HCT116 (cell line): ENCODE results near the gene PTGR3. TPM values are rescaled to one million over a fixed set of nuclear protein-coding genes. Genes with fewer than 3 reads are reported as not detected.

Source experiments
- ATAC-seq: fragments of 200-7000 bp; cut with Tn5 transposase; 2 replicates; pipeline ENCODE4 v1.9.1; 2020; ENCODE audit warnings: mild to moderate bottlenecking, moderate library complexity
- BruUV-seq: library from RNA; stranded (reverse); fragments of 400-500 nt; replicated peaks from 2 replicates; lab custom pipeline; 2021; lab: Mats Ljungman, UMichigan
- CTCF ChIA-PET: fragments of 300-600 bp; sonication (Branson Sonifier 250); formaldehyde crosslinking; loops from one replicate; lab custom pipeline; 2021; ENCODE audit warnings: antibody characterized with exemption; lab: Charles Lee
- POLR2A ChIA-PET: fragments of 300-600, 350-600 bp; sonication (Branson Sonifier 250); formaldehyde crosslinking; loops from one replicate; lab custom pipeline; 2021; ENCODE audit warnings: antibody characterized with exemption; lab: Charles Lee
- RAD21 ChIA-PET, 2 experiments: fragments of 300-600 bp; sonication (Branson Sonifier 250); formaldehyde crosslinking; loops; one replicate each; lab custom pipeline; 2023; ENCODE audit warnings: low total read pairs in 2 of 2; ENCODE audit not compliant: uncharacterized antibody in 2 of 2, unreplicated experiment in 2 of 2, low non-redundant PET in 1 of 2; lab: Charles Lee
- DNase-seq: peaks from one replicate; pipeline ENCODE4 v3.0.0-alpha.2; 2010; ENCODE audit warnings: low read depth, low spot score
- H2AFZ ChIP-seq: fragments of 200-600 bp; shearing (Covaris generic), sonication (generic); 2 replicates; pipeline ENCODE4 v1.6.1; 2017; ENCODE audit warnings: low read depth, mixed run types, mixed read lengths, antibody characterized with exemption, low read length; ENCODE audit not compliant: poor library complexity, severe bottlenecking
- H3K27ac ChIP-seq: 2 replicates; pipeline ENCODE4 v1.5.1; 2012; ENCODE audit warnings: low read depth, low read length
- H3K27me3 ChIP-seq: fragments of 200-600 bp; sonication (generic); 2 replicates; pipeline ENCODE4 v1.6.1; 2016; ENCODE audit warnings: mixed run types, low read length, mixed read lengths; ENCODE audit not compliant: insufficient read depth
- H3K36me3 ChIP-seq, 2 experiments: fragments of 200-500 bp in 1 of 2; fragments of 200-600 bp in 1 of 2; sonication (Bioruptor generic) in 1 of 2; sonication (generic) in 1 of 2; 2 replicates each; pipeline versions ENCODE4 v1.5.1 to v1.6.1; 2014 to 2016; ENCODE audit warnings: low read length in 2 of 2, inconsistent platforms in 1 of 2, mixed read lengths in 1 of 2, mixed run types in 1 of 2; ENCODE audit not compliant: insufficient read depth in 2 of 2, control insufficient read depth in 1 of 2
- H3K4me1 ChIP-seq, 2 experiments: fragments of 200-600 bp in 1 of 2; sonication (generic) in 1 of 2; 2 replicates each; pipeline versions ENCODE4 v1.5.1 to v1.6.1; 2012 to 2017; ENCODE audit warnings: low read length in 2 of 2, inconsistent platforms in 1 of 2, mild to moderate bottlenecking in 1 of 2, mixed read lengths in 1 of 2, mixed run types in 1 of 2, moderate library complexity in 1 of 2; ENCODE audit not compliant: insufficient read depth in 2 of 2, control insufficient read depth in 1 of 2
- H3K4me2 ChIP-seq: fragments of 200-600 bp; sonication (generic); 2 replicates; pipeline ENCODE4 v1.6.1; 2017; ENCODE audit warnings: mixed run types, low read length, mixed read lengths
- H3K4me3 ChIP-seq, 2 experiments: fragments of 200-600 bp in 1 of 2; sonication (generic) in 1 of 2; replicated peaks in 1 of 2; 2 replicates each; pipeline ENCODE4 v1.5.1; 2011 to 2016; ENCODE audit warnings: low read length in 2 of 2, control low read depth in 1 of 2, low read depth in 1 of 2, mild to moderate bottlenecking in 1 of 2, mixed read lengths in 1 of 2, mixed run types in 1 of 2
- H3K79me2 ChIP-seq: fragments of 200-600 bp; sonication (generic); 2 replicates; pipeline ENCODE4 v1.6.1; 2017; ENCODE audit warnings: mild to moderate bottlenecking, mixed run types, low read length, moderate library complexity, mixed read lengths; ENCODE audit not compliant: insufficient read depth
- H3K9ac ChIP-seq: fragments of 200-600 bp; sonication (generic); 2 replicates; pipeline ENCODE4 v1.6.1; 2016; ENCODE audit warnings: low read length, mixed read lengths
- H3K9me2 ChIP-seq: fragments of 200-600 bp; sonication (generic), shearing (Covaris generic); 2 replicates; pipeline ENCODE4 v1.6.1; 2017; ENCODE audit warnings: mixed run types, mild to moderate bottlenecking, moderate library complexity; ENCODE audit not compliant: insufficient read depth
- H3K9me3 ChIP-seq, 2 experiments: fragments of 200-500 bp in 1 of 2; fragments of 200-600 bp in 1 of 2; sonication (Bioruptor generic) in 1 of 2; sonication (generic) in 1 of 2; 2 replicates each; pipeline ENCODE4 v1.6.1; 2014 to 2017; ENCODE audit warnings: low read length in 2 of 2, mixed read lengths in 2 of 2, inconsistent platforms in 1 of 2, low read depth in 1 of 2, mild to moderate bottlenecking in 1 of 2, mixed run types in 1 of 2, moderate library complexity in 1 of 2; ENCODE audit not compliant: control insufficient read depth in 1 of 2, insufficient read depth in 1 of 2
- H4K20me1 ChIP-seq: fragments of 200-600 bp; sonication (generic), shearing (Covaris generic); 2 replicates; pipeline ENCODE4 v1.6.1; 2017; ENCODE audit warnings: mixed run types, mild to moderate bottlenecking, moderate library complexity; ENCODE audit not compliant: insufficient read depth
- CTCF ChIP-seq, 3 experiments: fragments of 200-600 bp in 1 of 3; sonication (generic) in 1 of 3; IDR thresholded peaks in 2 of 3; conservative IDR thresholded peaks in 1 of 3; 2 replicates each; pipeline ENCODE4 v1.5.1; 2012 to 2017; ENCODE audit warnings: low read depth in 2 of 3, low read length in 2 of 3, antibody characterized with exemption in 1 of 3, borderline replicate concordance in 1 of 3, control low read depth in 1 of 3, mild to moderate bottlenecking in 1 of 3, mixed read lengths in 1 of 3, mixed run types in 1 of 3, moderate library complexity in 1 of 3; ENCODE audit not compliant: insufficient read depth in 1 of 3
- EZH2 ChIP-seq: fragments of 200-600 bp; sonication (generic); IDR thresholded peaks from 2 replicates; pipeline ENCODE4 v1.6.1; 2017; ENCODE audit warnings: antibody characterized with exemption, mixed run types
- POLR2A ChIP-seq: IDR thresholded peaks from 2 replicates; pipeline ENCODE4 v1.7.0; 2011; ENCODE audit warnings: borderline replicate concordance; ENCODE audit not compliant: insufficient read depth, insufficient read length; ENCODE audit errors: extremely low read depth
- POLR2AphosphoS5 ChIP-seq: IDR thresholded peaks from 2 replicates; pipeline ENCODE4 v1.6.1; 2011; ENCODE audit warnings: mild to moderate bottlenecking, low read depth, low read length, moderate library complexity
- RAD21 ChIP-seq: IDR thresholded peaks from 2 replicates; pipeline ENCODE4 v1.6.1; 2012; ENCODE audit warnings: low read depth, mild to moderate bottlenecking
- SRF ChIP-seq: IDR thresholded peaks from 2 replicates; pipeline ENCODE4 v1.6.1; 2012; ENCODE audit warnings: low read depth
- YY1 ChIP-seq: IDR thresholded peaks from 2 replicates; pipeline ENCODE4 v1.6.1; 2011; ENCODE audit warnings: low read length, low read depth, moderate library complexity, mild to moderate bottlenecking; ENCODE audit not compliant: insufficient replicate concordance; ENCODE audit errors: extremely low read depth
- ZFX ChIP-seq: fragments of 450-650 bp; IDR thresholded peaks from 2 replicates; pipeline ENCODE4 v1.6.1; 2017
- intact Hi-C: fragments of 100-400 bp; cut with micrococcal nuclease; formaldehyde crosslinking; loops from 2 replicates; pipeline ENCODE4 v1.10.0; 2022
- total RNA-seq: library from RNA; stranded (reverse); gene quantifications from one replicate; pipeline ENCODE4 v1.2.1, GENCODE V29; 2021; ENCODE audit not compliant: unreplicated experiment
- TF ChIP-seq, protein P1 (sequence below): IDR thresholded peaks from 2 replicates; pipeline ENCODE4 v1.6.1; 2012

Gene PTGR3
- total RNA-seq, 1 experiment from 2014 or later, result 25.3 TPM

DNA sequence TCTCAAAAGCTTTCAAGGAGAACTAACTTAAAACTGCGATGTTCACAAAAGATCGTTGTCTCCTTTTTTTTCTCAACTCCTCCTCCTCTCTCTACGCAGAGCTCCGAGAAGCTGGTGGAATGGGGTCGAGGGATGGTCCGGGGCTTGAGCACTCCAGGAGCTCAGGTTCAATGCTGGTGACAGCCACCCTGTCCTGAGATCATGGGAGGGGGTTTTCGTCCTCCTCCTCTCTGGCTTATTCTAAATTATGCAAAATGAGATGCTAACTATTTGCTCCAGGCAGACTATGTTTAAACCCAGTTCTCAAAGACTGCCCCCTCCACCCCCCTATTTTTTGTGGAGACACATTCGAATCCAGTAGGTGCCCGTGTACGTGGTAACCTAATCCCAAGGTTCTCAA, 13.5 kb upstream of the PTGR3 start:
- H3K9me2 ChIP-seq, result no peaks in the 10 kb centered on the region
- no peaks in the 10 kb centered on the region for H3K79me2 ChIP-seq
- H3K9me3 ChIP-seq, result no peaks in the 10 kb centered on the region
- no peak overlapping the region for H2AFZ ChIP-seq
- no peak for ATAC-seq
- no peaks in the 10 kb centered on the region for H4K20me1 ChIP-seq
- H3K4me1 ChIP-seq, result peaks cover 0 to 7% of the 10 kb centered on the region in 2 experiments; a peak in 1 of 4 replicates
- H3K27me3 ChIP-seq, result no peaks in the 10 kb centered on the region
- POLR2A ChIA-PET, result no interaction called here
- H3K9ac ChIP-seq, result no peak overlapping the region
- no peak for DNase-seq
- no peak overlapping the region for H3K4me3 ChIP-seq
- TF ChIP-seq ZFX, result no peak
- no peak for TF ChIP-seq CTCF (IDR thresholded peaks at IDR 0.05 in 2 of 3, conservative IDR thresholded peaks at IDR 0.05 in 1 of 3; ENCODE audit: borderline replicate concordance in 1 of 3, insufficient read depth in 1 of 3, low read depth in 2 of 3, low read length in 2 of 3)
- no peak for TF ChIP-seq POLR2A
- no peak for TF ChIP-seq SRF
- TF ChIP-seq, all 23 proteins: peak for 0
- H3K4me2 ChIP-seq, result no peak overlapping the region
- no TSS peak for BruUV-seq
- RAD21 ChIA-PET, result no interaction called here
- no peak overlapping the region for H3K27ac ChIP-seq
- intact Hi-C loops, result no loop called here
- no peaks in the 10 kb centered on the region for H3K36me3 ChIP-seq
- CTCF ChIA-PET, result no interaction called here

DNA sequence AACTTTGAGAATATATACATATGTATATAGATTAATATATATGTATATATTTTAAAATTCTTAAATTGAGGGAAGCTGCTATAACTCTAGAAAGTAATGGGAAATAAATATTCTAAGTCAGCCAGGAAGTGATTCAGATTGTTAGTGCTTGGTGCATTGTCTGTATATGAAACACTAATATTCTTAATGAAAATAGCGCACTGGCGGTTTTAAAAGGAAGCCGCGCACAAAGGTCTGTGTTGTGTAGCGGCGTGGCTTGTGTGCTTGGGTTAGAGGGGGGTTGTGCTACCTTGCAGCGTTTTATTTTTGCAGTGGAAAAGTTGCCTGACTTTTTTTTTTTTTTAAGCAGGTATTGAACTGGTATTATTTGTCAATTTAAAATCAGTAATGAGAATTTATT, 13.0 kb upstream of the PTGR3 start:
- H3K27ac ChIP-seq, result no peak overlapping the region
- H3K9ac ChIP-seq, result no peak overlapping the region
- no peak overlapping the region for H3K4me2 ChIP-seq
- RAD21 ChIA-PET, result no interaction called here
- DNase-seq (no peak), ATAC-seq (no peak)
- no peaks in the 10 kb centered on the region for H3K9me3 ChIP-seq
- TF ChIP-seq EZH2 (no peak), YY1 (no peak), ZFX (no peak), POLR2AphosphoS5 (no peak), RAD21 (no peak)
- TF ChIP-seq, protein P1, sequence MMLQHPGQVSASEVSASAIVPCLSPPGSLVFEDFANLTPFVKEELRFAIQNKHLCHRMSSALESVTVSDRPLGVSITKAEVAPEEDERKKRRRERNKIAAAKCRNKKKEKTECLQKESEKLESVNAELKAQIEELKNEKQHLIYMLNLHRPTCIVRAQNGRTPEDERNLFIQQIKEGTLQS, result no peak
- H3K79me2 ChIP-seq, result no peaks in the 10 kb centered on the region
- no peaks in the 10 kb centered on the region for H3K27me3 ChIP-seq
- no TSS peak for BruUV-seq
- CTCF ChIA-PET, result no interaction called here
- H3K36me3 ChIP-seq, result no peaks in the 10 kb centered on the region
- no peak overlapping the region for H3K4me3 ChIP-seq
- H2AFZ ChIP-seq, result no peak overlapping the region
- H3K9me2 ChIP-seq, result no peaks in the 10 kb centered on the region
- POLR2A ChIA-PET, result no interaction called here
- H4K20me1 ChIP-seq, result no peaks in the 10 kb centered on the region
- intact Hi-C loops, result no loop called here
- H3K4me1 ChIP-seq, result peaks cover 0 to 7% of the 10 kb centered on the region in 2 experiments; a peak in 1 of 4 replicates
